NCI-H1436 (cell line): ENCODE results near the gene CD82.
"Not testable (repeated sequence)": the region's sequence is repeated elsewhere in the genome, so short reads cannot be mapped to it uniquely, and the experiment has no call there.

Source experiments
- DNase-seq: peaks from one replicate; lab custom pipeline; 2025; lab: John Stamatoyannopoulos, UW

CD82 gene

GRCh38 chr11:44559940-44560300, 5.5 kb upstream of the CD82 start:
- not testable (repeated sequence) for DNase-seq

GRCh38 chr11:44561275-44561805, 4.1 kb upstream of the CD82 start:
- DNase-seq: no peak

- DNase-seq: no peak
Observed at GRCh38 chr11:44561964-44562734, 3.3 kb upstream of the CD82 start.

GRCh38 chr11:44562845-44563460, 2.5 kb upstream of the CD82 start:
- DNase-seq: no peak

- no peak for DNase-seq
Observed at GRCh38 chr11:44563711-44564110, 1.8 kb upstream of the CD82 start.

- peak; percentile 53 for DNase-seq
Observed at GRCh38 chr11:44564166-44564565, 1.3 kb upstream of the CD82 start.

GRCh38 chr11:44564670-44565210, 723 bp upstream of the CD82 start:
- peak; percentile 70 for DNase-seq

- DNase-seq: no peak
Observed at GRCh38 chr11:44565953-44566949, 788 bp downstream of the CD82 start.

- no peak for DNase-seq
Observed at GRCh38 chr11:44566952-44567875, 1.8 kb downstream of the CD82 start.

- DNase-seq: no peak
Observed at GRCh38 chr11:44567876-44568256, 2.4 kb downstream of the CD82 start.

GRCh38 chr11:44568331-44568657, 2.8 kb downstream of the CD82 start:
- no peak for DNase-seq

GRCh38 chr11:44568658-44569473, 3.4 kb downstream of the CD82 start:
- DNase-seq: no peak

- no peak for DNase-seq
Observed at GRCh38 chr11:44570411-44571155, 5.1 kb downstream of the CD82 start.

- DNase-seq: no peak
Observed at GRCh38 chr11:44571871-44572270, 6.4 kb downstream of the CD82 start.

GRCh38 chr11:44572436-44572835, 7.0 kb downstream of the CD82 start:
- no peak for DNase-seq

GRCh38 chr11:44572884-44573283, 7.4 kb downstream of the CD82 start:
- DNase-seq: no peak

GRCh38 chr11:44573333-44573732, 7.9 kb downstream of the CD82 start:
- DNase-seq: no peak

- DNase-seq: no peak
Observed at GRCh38 chr11:44574610-44575287, 9.3 kb downstream of the CD82 start.

- DNase-seq: no peak
Observed at GRCh38 chr11:44575288-44575672, 9.8 kb downstream of the CD82 start.
